DMS53 treated with DMSO at 0.1 percent for 48 hours (cell line): ENCODE results near the gene PLEKHG4B.
"Not testable (repeated sequence)": the region's sequence is repeated elsewhere in the genome, so short reads cannot be mapped to it uniquely, and the experiment has no call there.

Source experiments
- DNase-seq: peaks from one replicate; lab custom pipeline; 2025; ENCODE audit not compliant: unreplicated experiment; lab: John Stamatoyannopoulos, UW

The PLEKHG4B gene

DNA sequence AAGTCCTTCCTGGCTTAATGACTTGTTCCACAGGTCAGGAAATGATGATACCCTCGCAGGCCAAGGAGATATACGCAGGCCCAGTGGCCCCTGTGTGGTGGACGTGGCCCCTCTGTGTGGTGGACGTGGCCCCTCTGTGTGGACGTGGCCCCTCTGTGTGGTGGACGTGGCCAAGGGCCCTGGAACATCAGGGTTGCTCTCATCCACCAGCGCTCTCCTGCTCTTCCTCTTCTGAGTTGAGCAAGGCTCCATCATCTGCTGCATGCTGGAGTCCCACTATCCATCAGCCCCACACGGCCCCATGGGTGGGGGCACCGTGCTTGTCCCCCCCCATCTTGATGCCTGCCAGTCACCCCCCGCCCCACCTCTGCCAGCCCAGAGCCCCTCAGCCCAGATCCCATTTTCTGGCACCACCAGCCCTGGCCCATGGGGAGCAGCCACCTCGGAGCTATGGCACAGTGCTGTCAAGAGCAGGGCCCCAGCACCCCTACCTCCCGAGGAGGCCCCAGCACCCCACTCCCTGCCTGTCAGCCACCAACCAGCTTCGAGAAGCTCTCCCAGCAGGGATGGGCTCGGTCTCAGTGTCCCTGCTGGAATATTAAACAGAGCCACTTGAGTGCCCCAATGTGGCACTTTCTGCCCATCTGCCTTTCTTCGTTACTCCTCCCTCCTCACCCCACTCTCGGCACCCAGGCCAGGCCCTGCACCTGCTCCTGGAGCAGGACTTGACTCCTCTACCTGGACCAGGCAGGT lies 107.4 kb downstream of the PLEKHG4B start:
- DNase-seq = no peak

DNA sequence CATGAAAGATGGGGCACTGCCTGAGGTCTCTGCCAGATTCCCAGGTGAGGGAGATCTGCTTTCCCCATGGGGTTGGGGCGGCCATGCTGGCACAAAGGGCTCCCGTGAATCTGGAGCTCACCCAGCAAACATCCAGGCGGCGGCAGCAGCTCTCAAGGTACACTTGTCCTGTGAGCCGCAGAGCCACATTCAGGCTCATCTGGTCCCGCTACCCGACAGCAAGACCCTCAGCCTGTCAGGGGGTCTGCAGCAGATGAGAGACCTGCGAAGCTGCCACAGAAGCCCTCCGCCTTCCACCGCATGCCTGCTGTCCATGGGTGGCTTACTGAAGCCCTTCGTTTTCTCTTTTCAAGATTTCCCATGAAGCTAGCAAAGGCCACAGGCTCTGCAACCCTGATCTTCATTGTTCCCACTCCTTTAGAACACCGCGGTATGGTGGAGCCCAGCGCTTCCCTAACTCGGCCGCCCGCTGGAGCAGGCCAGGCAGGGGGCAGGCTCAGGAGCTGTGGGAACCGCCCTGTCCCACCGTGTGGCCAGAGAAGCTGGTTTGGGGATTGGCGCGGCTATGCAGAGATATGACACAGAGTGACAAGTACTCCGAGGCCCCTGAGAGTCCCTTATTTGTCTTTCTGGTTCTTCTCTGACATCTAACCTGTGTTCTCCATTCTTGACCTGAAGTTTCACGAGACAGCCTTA lies 108.1 kb downstream of the PLEKHG4B start:
- no peak for DNase-seq

DNA sequence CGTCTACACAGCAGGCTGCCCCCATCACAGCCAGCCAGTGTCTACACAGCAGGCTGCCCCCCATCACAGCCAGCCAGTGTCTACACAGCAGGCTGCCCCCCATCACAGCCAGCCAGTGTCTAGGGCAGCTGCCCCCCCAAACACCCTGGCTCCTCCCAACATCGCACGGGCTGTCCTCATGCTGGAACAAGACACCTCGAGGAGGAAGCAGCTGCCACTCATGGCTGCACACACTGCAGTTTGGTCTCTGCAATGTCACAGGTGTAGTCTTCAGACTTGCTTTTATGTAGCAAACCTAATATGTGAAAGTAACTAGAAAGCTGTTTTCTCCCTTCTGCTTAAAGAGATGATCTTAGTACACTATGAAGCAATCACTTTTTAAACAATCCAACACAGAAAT lies 109.0 kb downstream of the PLEKHG4B start:
- DNase-seq = no peak

DNA sequence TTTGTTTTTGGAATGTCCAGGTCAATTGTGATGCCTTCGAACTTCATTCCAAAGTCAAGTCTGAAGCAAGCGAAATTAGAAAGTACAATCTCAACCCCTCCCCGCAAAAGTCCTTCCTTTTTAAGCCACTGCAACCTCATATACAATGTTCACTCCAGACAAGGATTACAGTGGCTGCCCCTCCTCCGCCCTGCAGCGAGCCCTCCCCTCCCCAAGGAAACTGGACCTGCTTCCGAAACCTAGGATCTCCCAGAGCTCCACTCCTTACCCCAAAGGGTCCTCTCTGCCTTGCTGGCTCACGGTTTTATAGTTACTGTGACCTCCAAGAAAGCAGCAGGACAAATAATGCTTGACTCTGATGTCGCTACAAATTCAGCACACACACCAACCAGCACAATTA lies 109.7 kb downstream of the PLEKHG4B start:
- DNase-seq = no peak

DNA sequence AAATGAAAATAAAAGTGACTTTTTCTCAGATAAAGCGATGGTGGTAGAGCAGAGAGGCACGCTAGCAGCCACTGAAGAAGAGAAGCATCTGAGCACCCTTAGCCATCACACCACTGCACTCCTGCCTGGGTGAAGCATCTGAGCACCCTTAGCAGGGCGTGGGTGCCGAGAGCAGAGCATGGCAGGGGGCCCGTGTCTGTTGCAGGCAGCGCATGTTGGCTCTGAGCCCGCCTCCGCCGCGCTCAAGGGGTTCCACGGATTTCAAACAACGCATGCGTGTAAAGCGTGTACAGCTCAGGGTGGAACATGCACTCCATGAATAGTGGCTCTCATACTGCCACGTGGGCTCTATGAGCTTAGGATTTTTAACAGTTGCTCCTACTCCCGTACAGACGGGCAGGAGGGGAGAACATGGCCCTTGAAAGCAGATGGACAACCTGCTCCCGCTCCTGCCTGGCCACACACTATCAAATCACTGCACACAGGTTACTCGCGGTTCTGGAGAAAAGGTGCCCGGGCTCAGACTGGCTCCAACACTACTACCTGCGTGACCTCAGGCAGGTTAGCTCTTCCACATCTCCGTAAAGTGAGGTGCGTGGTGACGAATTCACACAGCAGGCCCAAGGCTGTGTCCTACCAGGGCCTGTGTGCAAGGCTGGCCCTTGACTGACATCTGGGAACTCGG lies 111.4 kb downstream of the PLEKHG4B start:
- DNase-seq = no peak

DNA sequence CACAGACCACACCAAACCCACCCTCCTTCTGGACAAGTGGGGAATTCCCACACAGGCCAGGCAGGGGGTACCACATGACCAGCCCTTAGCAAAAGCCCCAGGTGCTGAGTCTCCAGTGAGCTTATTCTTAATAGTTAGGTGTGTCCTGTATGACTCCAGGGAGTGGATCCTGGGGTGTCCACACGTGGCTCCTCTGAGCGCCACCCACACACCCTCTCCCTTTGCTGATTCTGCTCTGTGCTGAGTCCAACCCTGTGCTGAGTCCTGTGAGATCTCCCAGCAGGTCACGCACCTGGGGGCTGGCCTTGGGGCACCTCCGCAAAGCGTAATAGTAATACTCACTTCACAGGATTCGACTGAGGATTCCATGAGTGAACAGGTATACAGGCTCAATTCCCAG lies 112.0 kb downstream of the PLEKHG4B start:
- no peak for DNase-seq

DNA sequence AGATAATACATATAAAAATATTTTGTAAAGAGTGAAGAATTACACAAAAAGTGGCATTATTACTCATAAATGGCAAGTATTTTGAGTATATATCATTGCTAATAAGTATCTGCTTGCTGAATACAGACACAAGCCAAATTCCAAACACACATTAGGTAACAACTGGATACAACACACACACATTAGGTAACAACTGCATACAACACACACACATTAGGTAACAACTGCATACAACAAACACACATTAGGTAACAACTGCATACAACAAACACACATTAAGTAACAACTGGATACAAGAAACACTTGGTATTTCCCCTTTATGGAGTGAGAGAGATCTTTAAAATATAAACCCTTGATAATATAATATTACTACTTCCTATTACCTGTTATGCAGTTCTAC lies 112.5 kb downstream of the PLEKHG4B start:
- no peak for DNase-seq

DNA sequence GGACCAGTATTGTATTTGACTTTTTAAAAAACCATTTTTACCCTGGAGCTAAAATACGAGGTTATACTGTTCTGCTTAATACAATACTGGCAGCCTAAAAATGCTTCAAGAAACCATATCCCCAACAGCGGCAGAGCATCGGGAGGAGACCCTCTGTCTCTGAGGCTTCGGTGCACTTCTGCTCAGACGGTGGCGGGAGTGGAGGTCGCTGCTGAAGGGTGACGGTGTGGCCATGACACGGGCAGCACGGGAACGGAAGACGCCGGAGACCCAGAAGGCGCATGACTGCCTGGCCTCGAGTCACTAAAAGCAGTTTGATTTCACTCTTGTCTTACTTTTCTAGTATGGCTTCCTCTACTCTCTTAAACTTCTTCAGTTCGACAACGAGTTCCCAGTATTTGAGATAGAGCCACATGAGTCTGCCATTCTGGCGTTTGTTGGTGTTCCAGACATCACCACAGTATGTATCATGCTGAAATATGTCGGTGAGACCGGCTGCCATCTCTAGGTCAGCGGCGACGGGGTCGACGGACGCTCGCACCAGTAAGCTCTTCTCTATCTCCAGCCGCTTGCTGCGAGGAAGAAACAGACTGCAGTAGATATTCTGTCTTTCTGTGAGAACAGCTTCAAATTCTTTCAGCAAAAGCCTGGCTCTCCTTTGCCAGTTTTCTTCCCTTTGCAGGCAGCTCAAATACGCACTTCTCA lies 113.2 kb downstream of the PLEKHG4B start:
- DNase-seq = no peak

DNA sequence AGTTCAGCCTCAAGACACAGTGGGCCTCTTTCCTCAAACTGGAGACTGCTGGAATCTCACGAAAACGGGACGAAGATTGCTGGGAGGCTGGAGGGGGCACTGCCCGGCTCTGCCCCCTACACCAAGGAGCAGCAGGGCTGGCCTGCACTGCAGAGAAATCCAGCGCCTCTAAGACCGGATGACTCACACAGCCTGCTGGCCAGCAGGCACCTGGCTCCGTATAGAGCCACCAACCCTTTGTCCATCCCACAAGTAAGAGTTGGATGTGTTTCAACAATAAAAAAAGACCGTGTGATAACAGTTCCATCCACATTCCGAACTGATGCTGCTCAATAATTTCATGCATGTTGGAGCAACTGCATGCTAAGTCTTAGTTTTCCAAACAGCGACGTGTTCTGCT lies 114.4 kb downstream of the PLEKHG4B start:
- DNase-seq = no peak

DNA sequence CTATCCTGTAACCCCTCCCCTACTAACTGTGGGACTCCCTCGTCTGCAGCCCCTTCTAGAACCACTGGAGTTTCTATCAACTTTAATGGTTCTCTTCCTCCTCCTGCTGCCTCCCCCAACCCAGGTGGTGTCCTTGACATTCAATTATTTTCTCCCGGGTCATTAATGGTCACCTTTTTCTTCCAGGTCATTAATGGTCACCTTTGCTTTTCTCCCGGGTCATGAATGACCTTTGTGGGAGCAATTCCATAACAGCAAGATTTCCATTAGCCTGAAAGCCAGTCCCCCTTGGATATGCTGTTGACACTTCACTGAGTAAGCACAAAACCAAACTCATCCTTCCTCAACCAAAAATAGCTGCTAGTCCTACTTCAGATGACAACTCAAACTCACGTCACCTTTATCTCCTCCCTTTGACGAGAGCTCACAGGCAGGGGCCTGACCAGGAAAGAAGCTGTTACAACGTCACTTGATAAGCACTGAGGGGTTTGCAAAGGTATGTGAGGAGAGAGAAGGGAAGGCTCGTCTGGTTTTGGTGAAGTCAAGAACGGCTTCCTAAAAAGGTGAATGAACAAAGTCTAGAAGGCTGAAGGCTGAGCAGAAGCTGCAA lies 115.1 kb downstream of the PLEKHG4B start:
- no peak for DNase-seq

DNA sequence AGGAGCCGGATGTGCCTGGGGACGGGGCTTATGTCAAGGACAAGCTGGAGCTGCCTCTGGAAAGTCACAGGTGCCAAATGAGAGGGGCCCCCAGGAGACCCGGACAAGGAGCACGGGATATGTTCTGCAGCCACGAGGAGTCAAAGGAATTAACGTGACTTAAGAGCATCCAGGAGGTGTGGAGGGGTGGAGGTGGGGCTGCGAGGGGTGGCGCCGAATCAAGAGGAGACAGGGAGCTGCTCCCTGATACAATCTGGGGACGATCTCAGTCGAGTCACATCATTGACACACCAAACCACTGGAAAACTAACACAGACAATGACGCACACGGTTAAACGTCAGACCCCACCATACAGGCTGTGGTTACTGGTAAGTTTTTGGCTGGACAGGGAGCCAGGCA lies 115.6 kb downstream of the PLEKHG4B start:
- no peak for DNase-seq

DNA sequence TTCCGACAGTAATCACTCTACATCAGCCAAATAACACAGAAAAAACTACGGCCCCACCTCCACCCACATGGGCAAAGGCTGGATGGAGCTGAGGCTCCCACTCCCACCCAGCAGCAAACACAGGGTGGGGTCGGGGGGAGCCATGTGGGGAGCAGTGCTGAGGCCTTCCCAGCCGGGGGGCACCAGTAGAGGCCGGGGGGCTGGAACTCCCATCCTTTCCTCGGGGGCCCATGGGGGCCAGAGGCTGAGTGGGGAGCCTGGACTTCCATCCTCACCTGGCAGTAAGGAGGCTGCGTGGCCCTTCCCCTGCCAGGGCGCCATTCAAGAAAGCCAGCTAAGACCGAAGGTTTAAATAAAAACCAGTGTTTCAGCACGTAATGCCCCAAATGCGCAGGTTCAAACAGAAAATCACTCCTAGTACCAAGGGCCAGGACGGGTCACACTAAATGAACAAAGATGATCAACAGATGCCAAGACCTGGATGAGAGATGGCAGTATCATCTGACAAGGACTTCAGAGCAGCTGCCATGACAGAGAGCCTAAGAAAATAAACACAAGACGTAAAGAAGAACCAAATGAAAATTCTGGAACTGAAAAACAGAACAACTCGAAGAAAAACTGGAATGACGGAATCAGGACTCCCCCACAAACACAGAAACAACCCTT lies 116.6 kb downstream of the PLEKHG4B start:
- DNase-seq = no peak

DNA sequence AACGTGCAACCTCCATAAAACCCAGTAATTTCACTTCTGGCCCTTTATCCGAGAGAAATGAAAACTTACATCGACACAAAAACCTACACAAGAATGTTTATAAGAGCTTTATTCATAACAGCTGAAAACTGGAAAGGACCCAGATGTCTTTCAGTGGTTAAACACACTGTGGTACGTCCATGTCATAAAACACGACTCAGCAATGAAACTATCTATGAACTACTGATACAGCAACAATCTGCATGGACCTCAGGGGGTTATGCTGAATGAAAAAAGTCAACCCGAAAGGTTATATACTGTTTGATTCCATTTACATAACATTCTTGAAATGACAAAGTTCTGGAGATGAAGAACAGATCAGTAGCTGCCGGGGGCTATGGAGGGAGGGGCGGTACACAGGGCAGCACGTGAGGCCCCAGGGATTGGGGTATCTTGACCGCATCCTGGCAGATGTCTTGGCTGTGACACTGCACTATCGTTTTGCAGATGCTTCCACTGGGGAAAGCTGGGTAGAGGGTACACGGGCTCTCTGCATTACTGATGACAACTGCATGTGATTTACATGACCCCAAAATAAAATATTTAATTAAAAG lies 121.9 kb downstream of the PLEKHG4B start:
- no peak for DNase-seq

DNA sequence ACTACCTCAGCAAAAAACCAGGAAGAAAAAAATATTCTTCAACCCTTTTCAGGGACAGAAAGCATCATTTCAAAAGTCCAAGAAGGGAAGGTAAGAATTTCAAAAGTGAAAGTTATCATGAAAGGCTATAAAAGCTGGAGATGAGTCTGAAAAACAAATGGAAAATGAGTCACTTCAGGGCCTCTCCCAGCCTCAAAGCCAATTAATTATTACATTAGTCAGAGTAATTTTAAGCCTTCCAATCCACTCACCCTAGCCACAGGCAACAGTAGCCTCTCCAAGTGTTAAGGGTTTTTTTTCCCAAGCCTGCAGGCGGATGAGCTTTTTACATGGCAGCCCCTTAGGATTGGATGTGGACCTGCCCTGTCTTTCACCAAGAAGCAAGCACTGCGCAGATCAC lies 123.3 kb downstream of the PLEKHG4B start:
- DNase-seq = not testable (repeated sequence)

DNA sequence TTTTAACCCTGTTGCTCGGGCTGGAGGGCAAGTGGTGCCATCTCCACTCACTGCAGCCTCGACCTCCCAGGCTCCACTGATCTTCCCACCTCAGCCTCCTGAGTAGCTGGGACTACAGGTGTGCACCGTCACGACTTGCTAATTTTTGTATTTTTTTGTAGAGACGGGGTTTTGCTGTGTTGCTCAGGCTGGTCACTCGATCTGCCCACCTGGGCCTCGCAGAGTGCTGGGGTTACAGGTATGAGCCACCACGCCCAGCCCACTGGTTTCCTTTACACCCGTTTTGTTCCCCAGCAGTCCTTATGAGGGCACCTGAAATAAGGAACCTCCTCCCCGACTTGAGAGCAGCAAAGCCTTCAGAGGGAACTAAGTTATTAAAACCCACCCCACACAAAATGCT lies 124.1 kb downstream of the PLEKHG4B start:
- DNase-seq = not testable (repeated sequence)

DNA sequence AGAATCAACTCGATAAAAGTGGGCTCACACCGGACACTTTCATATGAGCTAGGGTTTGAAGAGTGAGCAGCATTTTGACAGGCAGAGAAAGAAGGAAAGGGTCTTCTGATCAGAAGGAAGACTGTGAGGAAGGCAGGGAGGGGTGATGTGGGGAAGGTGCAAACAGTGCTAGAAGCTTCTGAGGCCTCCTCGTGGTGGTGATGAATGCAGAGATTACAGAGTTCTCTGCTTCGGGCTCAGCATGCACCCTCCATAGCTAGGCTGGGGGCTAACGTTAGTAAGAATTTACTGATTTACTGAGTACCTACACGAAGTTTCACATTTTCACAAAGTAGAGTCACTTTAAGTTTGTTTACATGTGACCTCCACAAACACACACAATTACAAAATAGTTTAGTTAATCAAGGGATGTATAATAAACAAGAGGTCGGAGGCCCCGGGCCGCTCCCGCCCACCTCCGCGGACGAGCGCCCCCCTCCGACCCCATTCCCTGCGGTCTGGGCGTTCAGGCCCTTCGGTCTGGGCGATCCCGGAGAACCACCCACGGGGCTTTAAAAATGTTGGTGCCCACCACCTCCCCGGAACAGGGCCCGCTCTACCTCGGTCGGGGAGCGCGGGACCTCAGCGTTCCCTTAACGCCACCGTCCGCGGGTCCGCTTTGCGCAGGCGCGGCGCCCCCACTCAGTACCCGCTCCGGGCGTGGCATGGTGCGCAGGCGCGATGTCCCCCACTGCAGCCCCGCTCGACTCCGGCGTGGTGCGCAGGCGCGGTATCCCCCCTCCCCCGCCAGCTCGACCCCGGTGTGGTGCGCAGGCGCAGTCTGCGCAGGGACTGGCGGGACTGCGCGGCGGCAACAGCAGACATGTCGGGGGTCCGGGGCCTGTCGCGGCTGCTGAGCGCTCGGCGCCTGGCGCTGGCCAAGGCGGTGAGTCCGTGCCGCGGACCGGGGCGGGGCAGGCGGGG lies 125.8 kb downstream of the PLEKHG4B start, which contains the start of the genes CCDC127 and SDHA:
CCDC127 (minus strand) TSS at position 660 of the 963 bp plus-strand sequence. CDS start 1,304 bp downstream, outside the sequence.
SDHA (plus strand) TSS at position 827 of the 963 bp plus-strand sequence; CDS start at position 863, 36 bp downstream.
- DNase-seq = peak; percentile 90

DNA sequence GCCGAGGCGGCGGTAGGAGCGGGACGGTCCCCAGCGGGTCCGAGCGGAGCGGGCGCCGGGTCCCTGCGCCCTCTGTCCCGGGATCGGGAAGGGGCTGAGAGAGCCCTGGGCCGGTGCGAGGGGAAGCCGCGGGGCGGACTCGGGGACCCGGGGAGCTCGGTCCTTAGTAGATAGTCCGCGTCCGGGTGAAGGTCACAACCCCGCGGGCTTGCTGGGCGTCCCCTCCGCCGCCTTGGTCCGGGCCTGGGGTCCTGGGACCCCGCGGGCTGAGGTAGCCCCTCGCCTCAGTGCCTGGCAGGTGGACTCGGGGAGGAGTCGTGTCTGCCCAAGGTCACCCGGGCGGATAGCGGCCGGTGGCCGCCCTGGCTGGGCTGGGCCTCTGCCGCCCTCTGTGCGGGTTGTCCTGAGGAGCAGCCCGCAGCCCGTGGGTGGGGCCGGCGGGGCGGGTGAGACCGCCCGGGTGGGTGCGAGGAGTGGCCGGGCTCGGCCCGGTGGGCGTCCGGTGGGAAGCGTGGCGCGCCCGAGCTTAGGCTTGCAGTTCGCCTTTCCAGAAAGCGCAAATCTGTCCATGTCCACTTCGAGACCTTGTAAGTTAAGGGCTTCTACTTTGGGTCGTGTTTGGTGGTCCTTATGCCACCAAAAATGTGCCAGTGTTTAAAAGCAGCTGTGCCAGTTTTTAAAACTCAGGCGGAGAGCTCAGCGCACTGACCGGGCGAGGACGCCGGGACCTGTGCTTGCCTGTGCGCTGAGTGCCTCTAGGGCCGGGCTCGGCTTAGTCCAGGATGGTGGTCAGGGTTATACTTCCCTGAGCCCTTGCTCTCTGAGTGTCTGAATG lies 126.7 kb downstream of the PLEKHG4B start:
- no peak for DNase-seq

DNA sequence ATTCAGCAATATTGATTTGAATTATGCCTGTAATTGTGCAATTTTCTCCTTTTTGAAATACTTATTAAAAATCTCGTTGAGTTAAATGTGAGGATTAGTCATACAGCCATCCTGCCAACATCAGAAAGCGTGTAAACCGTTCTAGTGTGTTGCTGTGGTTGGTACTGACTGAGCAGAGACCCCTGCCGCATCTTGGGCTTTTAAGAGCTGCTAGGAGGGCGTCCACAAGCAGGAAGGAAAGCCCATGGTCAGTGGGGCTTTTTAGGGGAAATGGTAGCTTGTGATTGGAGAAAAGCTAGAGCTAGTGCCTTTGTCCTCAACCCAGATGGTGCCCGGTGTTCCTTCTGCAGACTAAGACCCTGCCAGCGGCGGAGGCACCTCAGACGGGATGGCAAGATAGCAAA lies 127.5 kb downstream of the PLEKHG4B start:
- DNase-seq = no peak
